ENCODE measurements around the gene DUSP10. TPM values are rescaled to one million over a fixed set of nuclear protein-coding genes. Genes with fewer than 3 reads are reported as not detected.

The DUSP10 gene
- polyA plus RNA-seq, 1 donor from 2014 or later: 2.0 TPM

GRCh38 chr1:221783437-221783836, 41.5 kb upstream of the DUSP10 start:
- H3F3A ChIP-seq (ENCODE audit: insufficient read depth, low read length, poor library complexity, severe bottlenecking): no peaks in the 10 kb centered on the region
- no peaks in the 10 kb centered on the region for H3K9me2 ChIP-seq (ENCODE audit: insufficient read depth, low read length)
- H3K4me3 ChIP-seq (ENCODE audit: low read length): no peak overlapping the region
- H4K20me1 ChIP-seq (ENCODE audit: insufficient read depth): no peaks in the 10 kb centered on the region
- no peak overlapping the region for H3K4me2 ChIP-seq (ENCODE audit: low read length)
- no peaks in the 10 kb centered on the region for H3K27me3 ChIP-seq (ENCODE audit: insufficient read depth, low read depth, low read length)
- H3K9ac ChIP-seq (ENCODE audit: low read length): no peak overlapping the region
- no peaks in the 10 kb centered on the region for H3K36me3 ChIP-seq (ENCODE audit: insufficient read depth, low read length)
- H3K79me2 ChIP-seq (replicated peaks; ENCODE audit: insufficient read depth, low read length): no peaks in the 10 kb centered on the region
- TF ChIP-seq POLR2AphosphoS5 (IDR thresholded peaks at IDR 0.05) (no peak), EP300 (conservative IDR thresholded peaks at IDR 0.05; ENCODE audit: poor library complexity, severe bottlenecking) (no peak), SMC3 (conservative IDR thresholded peaks at IDR 0.05; ENCODE audit: poor library complexity) (no peak), EZH2 (IDR thresholded peaks at IDR 0.05; ENCODE audit: borderline replicate concordance, insufficient read depth, low read length, poor library complexity, severe bottlenecking) (no peak), MXI1 (conservative IDR thresholded peaks at IDR 0.05; ENCODE audit: poor library complexity, severe bottlenecking) (no peak), TAF1 (IDR thresholded peaks at IDR 0.05; ENCODE audit: low read depth) (no peak), RAD21 (conservative IDR thresholded peaks at IDR 0.05) (no peak)
- TF ChIP-seq, protein P1, sequence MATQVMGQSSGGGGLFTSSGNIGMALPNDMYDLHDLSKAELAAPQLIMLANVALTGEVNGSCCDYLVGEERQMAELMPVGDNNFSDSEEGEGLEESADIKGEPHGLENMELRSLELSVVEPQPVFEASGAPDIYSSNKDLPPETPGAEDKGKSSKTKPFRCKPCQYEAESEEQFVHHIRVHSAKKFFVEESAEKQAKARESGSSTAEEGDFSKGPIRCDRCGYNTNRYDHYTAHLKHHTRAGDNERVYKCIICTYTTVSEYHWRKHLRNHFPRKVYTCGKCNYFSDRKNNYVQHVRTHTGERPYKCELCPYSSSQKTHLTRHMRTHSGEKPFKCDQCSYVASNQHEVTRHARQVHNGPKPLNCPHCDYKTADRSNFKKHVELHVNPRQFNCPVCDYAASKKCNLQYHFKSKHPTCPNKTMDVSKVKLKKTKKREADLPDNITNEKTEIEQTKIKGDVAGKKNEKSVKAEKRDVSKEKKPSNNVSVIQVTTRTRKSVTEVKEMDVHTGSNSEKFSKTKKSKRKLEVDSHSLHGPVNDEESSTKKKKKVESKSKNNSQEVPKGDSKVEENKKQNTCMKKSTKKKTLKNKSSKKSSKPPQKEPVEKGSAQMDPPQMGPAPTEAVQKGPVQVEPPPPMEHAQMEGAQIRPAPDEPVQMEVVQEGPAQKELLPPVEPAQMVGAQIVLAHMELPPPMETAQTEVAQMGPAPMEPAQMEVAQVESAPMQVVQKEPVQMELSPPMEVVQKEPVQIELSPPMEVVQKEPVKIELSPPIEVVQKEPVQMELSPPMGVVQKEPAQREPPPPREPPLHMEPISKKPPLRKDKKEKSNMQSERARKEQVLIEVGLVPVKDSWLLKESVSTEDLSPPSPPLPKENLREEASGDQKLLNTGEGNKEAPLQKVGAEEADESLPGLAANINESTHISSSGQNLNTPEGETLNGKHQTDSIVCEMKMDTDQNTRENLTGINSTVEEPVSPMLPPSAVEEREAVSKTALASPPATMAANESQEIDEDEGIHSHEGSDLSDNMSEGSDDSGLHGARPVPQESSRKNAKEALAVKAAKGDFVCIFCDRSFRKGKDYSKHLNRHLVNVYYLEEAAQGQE (IDR thresholded peaks at IDR 0.05; ENCODE audit: borderline replicate concordance): no peak
- TF ChIP-seq, protein P2, sequence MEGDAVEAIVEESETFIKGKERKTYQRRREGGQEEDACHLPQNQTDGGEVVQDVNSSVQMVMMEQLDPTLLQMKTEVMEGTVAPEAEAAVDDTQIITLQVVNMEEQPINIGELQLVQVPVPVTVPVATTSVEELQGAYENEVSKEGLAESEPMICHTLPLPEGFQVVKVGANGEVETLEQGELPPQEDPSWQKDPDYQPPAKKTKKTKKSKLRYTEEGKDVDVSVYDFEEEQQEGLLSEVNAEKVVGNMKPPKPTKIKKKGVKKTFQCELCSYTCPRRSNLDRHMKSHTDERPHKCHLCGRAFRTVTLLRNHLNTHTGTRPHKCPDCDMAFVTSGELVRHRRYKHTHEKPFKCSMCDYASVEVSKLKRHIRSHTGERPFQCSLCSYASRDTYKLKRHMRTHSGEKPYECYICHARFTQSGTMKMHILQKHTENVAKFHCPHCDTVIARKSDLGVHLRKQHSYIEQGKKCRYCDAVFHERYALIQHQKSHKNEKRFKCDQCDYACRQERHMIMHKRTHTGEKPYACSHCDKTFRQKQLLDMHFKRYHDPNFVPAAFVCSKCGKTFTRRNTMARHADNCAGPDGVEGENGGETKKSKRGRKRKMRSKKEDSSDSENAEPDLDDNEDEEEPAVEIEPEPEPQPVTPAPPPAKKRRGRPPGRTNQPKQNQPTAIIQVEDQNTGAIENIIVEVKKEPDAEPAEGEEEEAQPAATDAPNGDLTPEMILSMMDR (IDR thresholded peaks at IDR 0.05; ENCODE audit: poor library complexity, severe bottlenecking): no peak
- no peak overlapping the region for H3K27ac ChIP-seq (ENCODE audit: low read length)
- no peaks in the 10 kb centered on the region for H3K9me3 ChIP-seq (ENCODE audit: low read length)
- no peak overlapping the region for H2AFZ ChIP-seq (ENCODE audit: low read depth, low read length)

- H3K27me3 ChIP-seq (ENCODE audit: insufficient read depth, low read depth, low read length): no peaks in the 10 kb centered on the region
Observed at GRCh38 chr1:221782970-221783369, 41.1 kb upstream of the DUSP10 start.

More at GRCh38 chr1:221782970-221783369, 41.1 kb upstream of the DUSP10 start:
- no peaks in the 10 kb centered on the region for H3K9me2 ChIP-seq (ENCODE audit: insufficient read depth, low read length)
- no peak overlapping the region for H2AFZ ChIP-seq (ENCODE audit: low read depth, low read length)
- H3K9ac ChIP-seq (ENCODE audit: low read length): no peak overlapping the region
- H3K4me2 ChIP-seq (ENCODE audit: low read length): no peak overlapping the region
- H3K79me2 ChIP-seq (replicated peaks; ENCODE audit: insufficient read depth, low read length): no peaks in the 10 kb centered on the region
- TF ChIP-seq TAF1 (IDR thresholded peaks at IDR 0.05; ENCODE audit: low read depth): no peak
- TF ChIP-seq SMC3 (conservative IDR thresholded peaks at IDR 0.05; ENCODE audit: poor library complexity): no peak
- TF ChIP-seq, protein P2 (IDR thresholded peaks at IDR 0.05; ENCODE audit: poor library complexity, severe bottlenecking): no peak
- no peak for TF ChIP-seq POLR2AphosphoS5 (IDR thresholded peaks at IDR 0.05)
- no peak for TF ChIP-seq EZH2 (IDR thresholded peaks at IDR 0.05; ENCODE audit: borderline replicate concordance, insufficient read depth, low read length, poor library complexity, severe bottlenecking)
- TF ChIP-seq MXI1 (conservative IDR thresholded peaks at IDR 0.05; ENCODE audit: poor library complexity, severe bottlenecking): no peak
- no peak for TF ChIP-seq EP300 (conservative IDR thresholded peaks at IDR 0.05; ENCODE audit: poor library complexity, severe bottlenecking)
- TF ChIP-seq, protein P1 (IDR thresholded peaks at IDR 0.05; ENCODE audit: borderline replicate concordance): no peak
- TF ChIP-seq RAD21 (conservative IDR thresholded peaks at IDR 0.05): no peak
- no peak overlapping the region for H3K4me3 ChIP-seq (ENCODE audit: low read length)
- H3K27ac ChIP-seq (ENCODE audit: low read length): no peak overlapping the region
- H4K20me1 ChIP-seq (ENCODE audit: insufficient read depth): no peaks in the 10 kb centered on the region
- no peaks in the 10 kb centered on the region for H3K36me3 ChIP-seq (ENCODE audit: insufficient read depth, low read length)
- H3F3A ChIP-seq (ENCODE audit: insufficient read depth, low read length, poor library complexity, severe bottlenecking): no peaks in the 10 kb centered on the region
- H3K9me3 ChIP-seq (ENCODE audit: low read length): no peaks in the 10 kb centered on the region
